NCI-H2107 treated with DMSO at 0.1 percent for 48 hours (cell line): ENCODE results near the gene KLF2.
A peak's percentile ranks its signal among the peaks of the same experiment; 100 is the strongest.
"Not testable (repeated sequence)": the region's sequence is repeated elsewhere in the genome, so short reads cannot be mapped to it uniquely, and the experiment has no call there.

Experiments
- DNase-seq: peaks from one replicate; lab custom pipeline; 2025; ENCODE audit not compliant: unreplicated experiment; lab: John Stamatoyannopoulos, UW

Gene KLF2

GRCh38 chr19:16324384-16325160 is at the start of gene KLF2:
Gene KLF2 (plus strand): TSS chr19:16324826. CDS start chr19:16324924, 98 bp downstream.
- peak; percentile 24 for DNase-seq

- no peak for DNase-seq
These were observed 44.3 kb upstream of the KLF2 start for GRCh38 chr19:16280306-16280705.

GRCh38 chr19:16281743-16282142 is 42.9 kb upstream of the KLF2 start:
- no peak for DNase-seq

GRCh38 chr19:16283210-16284061 is 41.2 kb upstream of the KLF2 start:
- DNase-seq, result no peak

- no peak for DNase-seq
These were observed 40.1 kb upstream of the KLF2 start for GRCh38 chr19:16284505-16284904.

GRCh38 chr19:16285079-16285478 is 39.5 kb upstream of the KLF2 start:
- DNase-seq, result not testable (repeated sequence)

GRCh38 chr19:16285769-16286498 is 38.7 kb upstream of the KLF2 start:
- peak; percentile 97 for DNase-seq

GRCh38 chr19:16288544-16288943 is 36.1 kb upstream of the KLF2 start:
- DNase-seq, result no peak

- no peak for DNase-seq
These were observed 35.0 kb upstream of the KLF2 start for GRCh38 chr19:16289594-16289993.

- DNase-seq, result no peak
These were observed 33.9 kb upstream of the KLF2 start for GRCh38 chr19:16290692-16291091.

- DNase-seq, result peak; percentile 19
These were observed 31.2 kb upstream of the KLF2 start for GRCh38 chr19:16293118-16294091.

GRCh38 chr19:16295057-16295456 is 29.6 kb upstream of the KLF2 start:
- no peak for DNase-seq

- DNase-seq, result no peak
These were observed 27.9 kb upstream of the KLF2 start for GRCh38 chr19:16296713-16297112.

- DNase-seq, result no peak
These were observed 26.9 kb upstream of the KLF2 start for GRCh38 chr19:16297575-16298178.

GRCh38 chr19:16298334-16298733 is 26.3 kb upstream of the KLF2 start:
- no peak for DNase-seq

GRCh38 chr19:16301999-16302694 is 22.5 kb upstream of the KLF2 start:
- DNase-seq, result no peak

- no peak for DNase-seq
These were observed 20.9 kb upstream of the KLF2 start for GRCh38 chr19:16303755-16304154.

GRCh38 chr19:16304511-16304910 is 20.1 kb upstream of the KLF2 start:
- DNase-seq, result not testable (repeated sequence)

GRCh38 chr19:16305060-16305459 is 19.6 kb upstream of the KLF2 start:
- not testable (repeated sequence) for DNase-seq
